ENCODE measurements around the gene GRM3. TPM values are rescaled to one million over a fixed set of nuclear protein-coding genes. Genes with fewer than 3 reads are reported as not detected.
A peak's percentile ranks its signal among the peaks of the same experiment; 100 is the strongest.

The GRM3 gene
- total RNA-seq, 3 donors from 2014 or later, result not detected

DNA sequence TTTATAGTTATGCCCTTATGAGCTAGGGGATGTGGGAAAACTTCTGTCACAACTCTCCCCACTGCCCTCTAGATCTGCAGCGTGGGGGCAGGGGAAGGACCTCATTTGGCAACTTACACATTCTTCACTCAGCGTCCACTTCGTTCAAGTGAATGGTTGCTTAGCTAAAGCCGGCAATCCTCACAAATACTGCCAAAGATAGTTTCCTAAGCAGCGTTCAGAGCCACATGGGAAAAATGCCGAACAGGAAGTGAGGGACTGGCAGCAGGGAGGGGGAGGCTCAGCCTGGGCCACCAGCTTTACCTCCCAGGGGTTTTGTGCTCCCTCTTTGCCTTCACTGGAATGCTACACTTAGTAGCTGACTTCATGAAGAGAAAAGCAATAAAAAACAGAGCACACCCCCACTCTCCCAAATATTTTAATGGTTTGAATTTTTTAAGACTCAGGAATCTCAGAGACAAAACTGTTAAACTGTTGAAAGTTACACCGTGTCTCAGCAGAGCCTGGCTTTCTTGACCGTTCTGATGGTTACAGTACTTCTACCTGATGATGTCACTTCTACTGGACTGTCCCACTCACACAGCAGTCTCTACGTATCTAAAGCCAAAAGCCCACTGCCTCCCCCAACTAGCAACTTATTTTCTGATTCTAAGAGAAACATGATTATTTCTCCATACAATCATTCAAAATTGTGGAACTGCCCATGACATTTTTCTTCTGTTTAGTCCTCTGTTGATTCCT lies 10.4 kb downstream of the GRM3 start:
- no peaks in the 10 kb centered on the region for H3K4me1 ChIP-seq
- H3K27me3 ChIP-seq, result no peaks in the 10 kb centered on the region
- TF ChIP-seq, protein P1, sequence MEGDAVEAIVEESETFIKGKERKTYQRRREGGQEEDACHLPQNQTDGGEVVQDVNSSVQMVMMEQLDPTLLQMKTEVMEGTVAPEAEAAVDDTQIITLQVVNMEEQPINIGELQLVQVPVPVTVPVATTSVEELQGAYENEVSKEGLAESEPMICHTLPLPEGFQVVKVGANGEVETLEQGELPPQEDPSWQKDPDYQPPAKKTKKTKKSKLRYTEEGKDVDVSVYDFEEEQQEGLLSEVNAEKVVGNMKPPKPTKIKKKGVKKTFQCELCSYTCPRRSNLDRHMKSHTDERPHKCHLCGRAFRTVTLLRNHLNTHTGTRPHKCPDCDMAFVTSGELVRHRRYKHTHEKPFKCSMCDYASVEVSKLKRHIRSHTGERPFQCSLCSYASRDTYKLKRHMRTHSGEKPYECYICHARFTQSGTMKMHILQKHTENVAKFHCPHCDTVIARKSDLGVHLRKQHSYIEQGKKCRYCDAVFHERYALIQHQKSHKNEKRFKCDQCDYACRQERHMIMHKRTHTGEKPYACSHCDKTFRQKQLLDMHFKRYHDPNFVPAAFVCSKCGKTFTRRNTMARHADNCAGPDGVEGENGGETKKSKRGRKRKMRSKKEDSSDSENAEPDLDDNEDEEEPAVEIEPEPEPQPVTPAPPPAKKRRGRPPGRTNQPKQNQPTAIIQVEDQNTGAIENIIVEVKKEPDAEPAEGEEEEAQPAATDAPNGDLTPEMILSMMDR (IDR thresholded peaks at IDR 0.05), result no peak
- TF ChIP-seq POLR2AphosphoS5 (IDR thresholded peaks at IDR 0.05), result no peak
- no peak for TF ChIP-seq POLR2A (IDR thresholded peaks at IDR 0.05)
- peak overlapping the region in 1 of 3 donors; percentile 21 for H3K4me3 ChIP-seq
- intact Hi-C loops (cut with DNase I; ENCODE audit: low total_unique reads), result no loop called here
- DNase-seq (ENCODE audit: low spot score in 2 of 2), result no peak
- no peaks in the 10 kb centered on the region for H3K9me3 ChIP-seq
- no peaks in the 10 kb centered on the region for H3K36me3 ChIP-seq
- H3K27ac ChIP-seq, result no peak overlapping the region

DNA sequence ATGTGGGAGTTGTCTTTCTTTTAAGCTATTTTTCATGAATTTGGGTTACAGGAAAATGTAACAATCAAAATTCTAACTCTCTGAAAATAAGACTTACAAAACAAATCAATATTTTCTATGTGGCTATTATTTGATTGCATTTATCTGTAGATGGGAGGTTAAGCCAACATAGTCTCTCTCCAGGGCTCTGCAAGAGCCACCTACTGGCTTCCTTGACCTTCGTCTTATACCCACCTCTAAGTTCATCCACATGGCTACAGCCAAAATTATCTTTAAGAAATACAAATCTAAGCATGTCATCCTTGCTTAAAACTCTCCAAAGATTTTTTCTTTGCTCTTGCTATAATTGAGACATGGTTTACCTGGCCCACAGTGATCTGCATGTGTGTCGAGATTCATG lies 14.2 kb downstream of the GRM3 start:
- H3K9me3 ChIP-seq, result no peaks in the 10 kb centered on the region
- no peaks in the 10 kb centered on the region for H3K36me3 ChIP-seq
- no peak overlapping the region for H3K4me3 ChIP-seq
- TF ChIP-seq POLR2A (IDR thresholded peaks at IDR 0.05) (no peak), POLR2AphosphoS5 (IDR thresholded peaks at IDR 0.05) (no peak)
- TF ChIP-seq, protein P1 (IDR thresholded peaks at IDR 0.05), result no peak
- no peaks in the 10 kb centered on the region for H3K27me3 ChIP-seq
- no peak overlapping the region for H3K27ac ChIP-seq
- no peaks in the 10 kb centered on the region for H3K4me1 ChIP-seq
- intact Hi-C loops (cut with DNase I; ENCODE audit: low total_unique reads), result no loop called here
- DNase-seq (ENCODE audit: low spot score in 2 of 2), result no peak

DNA sequence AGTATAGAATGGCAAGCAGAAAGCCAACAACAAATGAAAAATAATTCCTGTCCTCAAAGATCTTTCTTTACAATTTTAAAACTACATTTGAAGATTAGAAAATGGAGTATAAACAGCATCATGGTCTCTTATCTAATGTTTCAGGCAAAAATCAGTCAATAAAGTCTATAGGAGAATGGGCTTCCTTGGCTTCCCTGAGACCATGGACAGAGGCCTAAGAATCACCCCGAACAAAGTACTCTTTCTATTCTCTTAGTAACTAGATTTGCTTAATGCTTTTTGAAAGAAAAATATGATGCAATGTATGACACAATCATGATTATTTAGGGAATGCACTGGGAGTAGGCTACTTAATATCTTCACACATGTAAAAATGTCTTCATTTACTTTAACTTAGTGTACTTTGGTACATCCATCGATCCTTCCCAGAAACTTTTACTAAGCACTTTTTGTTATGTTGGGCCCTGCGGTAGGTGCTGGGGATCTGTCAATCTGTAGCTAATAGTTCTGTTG lies 17.3 kb downstream of the GRM3 start:
- no peak overlapping the region for H3K27ac ChIP-seq
- no peaks in the 10 kb centered on the region for H3K9me3 ChIP-seq
- no peaks in the 10 kb centered on the region for H3K27me3 ChIP-seq
- TF ChIP-seq, protein P1 (IDR thresholded peaks at IDR 0.05), result no peak
- no peak for TF ChIP-seq POLR2AphosphoS5 (IDR thresholded peaks at IDR 0.05)
- no peak for TF ChIP-seq POLR2A (IDR thresholded peaks at IDR 0.05)
- intact Hi-C loops (cut with DNase I; ENCODE audit: low total_unique reads), result no loop called here
- no peaks in the 10 kb centered on the region for H3K36me3 ChIP-seq
- H3K4me1 ChIP-seq, result no peaks in the 10 kb centered on the region
- no peak for DNase-seq (ENCODE audit: low spot score in 2 of 2)
- H3K4me3 ChIP-seq, result no peak overlapping the region

DNA sequence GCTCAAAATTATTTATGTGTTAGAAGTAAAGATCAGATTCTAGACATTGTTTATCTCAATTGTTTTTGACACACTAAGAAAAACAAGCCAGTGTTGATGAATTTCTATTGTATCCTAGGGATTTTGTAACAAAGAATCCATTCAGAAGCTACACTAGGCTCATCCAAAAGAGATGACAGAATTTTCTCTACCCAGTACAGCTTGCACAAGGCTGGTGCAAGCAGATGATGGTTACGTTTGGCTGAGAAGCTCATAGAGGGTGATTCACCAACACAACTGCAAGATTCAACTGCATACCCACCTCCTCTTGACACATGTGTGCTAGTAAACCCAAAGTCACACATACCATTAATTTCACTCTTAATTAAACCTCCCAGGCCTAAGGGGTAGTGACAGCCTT lies 20.8 kb downstream of the GRM3 start:
- Histone ChIP-seq H3K27me3 (no peaks in the 10 kb centered on the region), H3K9me3 (no peaks in the 10 kb centered on the region), H3K4me1 (no peaks in the 10 kb centered on the region), H3K4me3 (no peak overlapping the region), H3K27ac (no peak overlapping the region), H3K36me3 (no peaks in the 10 kb centered on the region)
- intact Hi-C loops (cut with DNase I; ENCODE audit: low total_unique reads), result no loop called here
- DNase-seq (ENCODE audit: low spot score in 2 of 2), result no peak
- TF ChIP-seq, protein P1 (IDR thresholded peaks at IDR 0.05), result no peak
- TF ChIP-seq POLR2AphosphoS5 (IDR thresholded peaks at IDR 0.05) (no peak), POLR2A (IDR thresholded peaks at IDR 0.05) (no peak)

DNA sequence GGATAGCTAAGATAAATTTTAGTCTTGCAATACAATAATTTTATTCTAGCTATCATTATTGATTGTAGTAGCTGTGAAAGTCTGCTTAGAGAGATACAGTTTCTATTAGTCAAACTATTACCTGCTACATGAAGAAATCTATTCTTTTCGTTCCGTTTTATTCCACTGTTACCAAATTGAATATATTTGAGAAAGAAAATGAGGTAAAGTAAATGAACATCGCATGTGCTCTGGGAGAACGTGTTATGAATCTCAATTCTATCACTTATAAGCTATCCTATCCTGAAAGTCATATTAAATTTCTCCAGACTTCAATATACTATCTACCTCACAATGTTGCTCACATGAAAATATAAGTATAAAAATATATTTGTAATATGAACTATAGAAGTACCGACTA lies 21.3 kb downstream of the GRM3 start:
- H3K4me1 ChIP-seq, result no peaks in the 10 kb centered on the region
- H3K27ac ChIP-seq, result no peak overlapping the region
- H3K27me3 ChIP-seq, result no peaks in the 10 kb centered on the region
- no peaks in the 10 kb centered on the region for H3K9me3 ChIP-seq
- no peak for TF ChIP-seq POLR2AphosphoS5 (IDR thresholded peaks at IDR 0.05)
- no peak for TF ChIP-seq POLR2A (IDR thresholded peaks at IDR 0.05)
- TF ChIP-seq, protein P1 (IDR thresholded peaks at IDR 0.05), result no peak
- H3K36me3 ChIP-seq, result no peaks in the 10 kb centered on the region
- H3K4me3 ChIP-seq, result no peak overlapping the region
- intact Hi-C loops (cut with DNase I; ENCODE audit: low total_unique reads), result no loop called here
- no peak for DNase-seq (ENCODE audit: low spot score in 2 of 2)

Data from breast epithelium (tissue), 4 donors.